HG02852 (cell line): ENCODE data around the gene ATP6V1C2.
"Not testable (repeated sequence)": the region's sequence is repeated elsewhere in the genome, so short reads cannot be mapped to it uniquely, and the experiment has no call there.

ENCODE experiments used
- ATAC-seq: cut with Tn5 transposase; IDR thresholded peaks from one replicate; pipeline ENCODE4 v1.9.1; 2021; ENCODE audit warnings: mild to moderate bottlenecking, moderate library complexity; ENCODE audit not compliant: unreplicated experiment

ATP6V1C2 gene

GRCh38 chr2:10783421-10783820 lies 62.0 kb downstream of the ATP6V1C2 start:
- no peak for ATAC-seq

- no peak for ATAC-seq
These were observed 63.3 kb downstream of the ATP6V1C2 start for GRCh38 chr2:10784719-10785118.

GRCh38 chr2:10785260-10785659 lies 63.8 kb downstream of the ATP6V1C2 start:
- no peak for ATAC-seq

DNA sequence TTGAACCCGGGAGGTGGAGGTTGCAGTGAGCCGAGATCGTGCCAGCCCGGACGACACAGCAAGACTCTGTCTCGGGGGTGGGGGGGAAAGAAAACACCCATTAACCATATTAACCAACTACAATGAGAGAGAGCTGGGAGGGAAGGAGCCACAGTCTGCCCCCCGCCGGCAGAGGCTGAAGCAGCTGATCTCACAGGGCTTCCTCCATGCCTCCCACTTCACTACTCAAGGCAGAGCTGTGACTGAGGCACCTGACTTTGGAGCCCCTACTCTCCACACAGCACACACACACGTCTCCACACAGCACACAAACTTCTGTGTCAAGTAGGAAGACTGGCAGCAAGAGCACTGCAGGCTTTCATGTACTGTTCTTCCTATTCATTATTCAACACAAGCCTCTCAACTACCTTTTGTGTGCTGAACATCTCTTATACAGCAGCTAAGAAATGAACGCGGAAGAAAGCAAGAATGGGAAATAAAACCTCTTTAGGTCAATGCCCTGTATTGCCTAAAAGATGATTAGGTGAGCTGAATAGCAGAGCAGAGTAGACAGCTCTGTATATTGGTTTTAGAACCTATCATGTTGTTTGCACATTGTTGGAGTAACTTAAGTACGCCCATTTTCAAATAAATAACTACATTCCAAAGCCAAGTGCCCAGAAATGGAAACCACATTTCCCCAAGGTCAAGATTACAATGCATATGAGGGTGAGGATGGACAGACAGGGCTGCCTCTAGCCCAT lies 65.0 kb downstream of the ATP6V1C2 start:
- no peak for ATAC-seq

GRCh38 chr2:10787176-10787968 lies 65.9 kb downstream of the ATP6V1C2 start:
- no peak for ATAC-seq

GRCh38 chr2:10788855-10789254 lies 67.4 kb downstream of the ATP6V1C2 start:
- no peak for ATAC-seq

GRCh38 chr2:10790228-10790973 lies 69.0 kb downstream of the ATP6V1C2 start:
- peak; percentile 78 for ATAC-seq

DNA sequence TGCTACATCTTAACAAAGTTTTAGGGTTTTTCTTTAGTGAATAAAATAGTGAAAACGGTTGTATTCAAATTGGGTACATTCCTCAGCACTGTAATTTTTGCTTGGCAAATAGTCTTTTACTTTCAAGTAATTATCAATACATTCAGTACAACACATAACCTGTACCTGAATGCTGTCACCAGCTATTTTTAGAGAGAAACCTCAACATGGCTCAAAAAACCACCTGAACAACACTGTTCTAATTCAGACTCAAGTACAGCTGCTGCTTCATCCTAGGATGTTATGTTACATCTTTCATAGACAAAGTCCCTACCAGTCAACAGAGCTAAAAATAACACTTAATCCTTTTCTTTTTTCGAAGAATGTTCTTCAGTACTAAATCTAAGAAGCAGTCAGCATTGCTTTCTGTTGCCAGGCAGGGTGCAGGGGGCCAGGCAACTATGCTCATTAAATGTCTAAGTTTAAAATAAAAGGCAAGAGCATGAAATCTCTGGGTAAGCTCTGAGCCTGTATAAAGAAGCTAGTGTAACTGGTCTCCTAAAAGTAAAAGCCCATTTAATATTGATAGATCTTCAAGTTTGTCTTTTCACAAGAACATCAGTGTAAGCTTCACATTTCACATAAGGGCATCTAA lies 70.7 kb downstream of the ATP6V1C2 start:
- ATAC-seq = no peak

GRCh38 chr2:10792660-10793400 lies 71.4 kb downstream of the ATP6V1C2 start:
- no peak for ATAC-seq

DNA sequence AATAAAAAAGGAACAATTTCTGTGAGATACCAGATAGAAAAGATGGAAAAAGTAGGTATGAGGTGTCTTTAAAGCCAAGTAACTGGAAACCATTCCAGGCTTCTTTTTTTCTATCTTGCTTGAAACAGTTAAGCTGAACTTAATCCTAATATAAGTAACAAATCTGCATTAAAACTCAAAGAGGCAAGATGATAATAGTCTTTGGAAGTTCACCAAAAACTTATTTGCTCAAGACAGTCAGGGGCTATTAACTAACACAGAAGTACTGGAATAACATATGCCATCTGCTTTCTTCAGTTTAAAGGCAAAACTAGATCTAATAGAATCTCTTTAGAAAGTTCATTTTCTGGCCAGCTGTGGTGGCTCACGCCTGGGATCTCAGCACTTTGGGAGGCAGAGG lies 72.4 kb downstream of the ATP6V1C2 start:
- ATAC-seq = no peak

GRCh38 chr2:10794876-10795275 lies 73.4 kb downstream of the ATP6V1C2 start:
- ATAC-seq = no peak

DNA sequence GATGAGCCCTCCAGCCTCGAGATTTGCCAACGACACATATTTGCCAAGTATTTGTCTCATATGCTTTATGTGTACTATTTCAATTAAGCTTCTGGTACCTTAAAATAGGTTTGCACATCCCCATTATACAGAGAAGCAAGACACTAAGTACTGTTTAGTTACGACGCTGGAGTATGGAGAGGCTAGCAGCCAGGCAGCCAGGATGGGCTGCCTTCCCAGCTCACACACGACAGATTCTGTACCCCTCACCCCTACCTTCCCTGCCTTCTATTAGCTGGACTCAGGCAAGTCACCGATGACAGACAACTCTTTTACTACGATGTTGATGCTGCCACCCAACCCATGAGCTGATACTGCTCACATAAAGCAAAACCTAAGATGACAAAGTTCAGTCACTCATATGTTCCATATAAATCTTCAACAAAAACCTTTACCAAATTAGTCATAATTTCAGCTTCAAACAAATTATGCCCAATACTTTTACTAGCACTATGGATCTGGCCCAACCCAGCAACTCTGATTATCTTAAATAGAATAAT lies 74.1 kb downstream of the ATP6V1C2 start:
- no peak for ATAC-seq

GRCh38 chr2:10796703-10797102 lies 75.3 kb downstream of the ATP6V1C2 start:
- no peak for ATAC-seq

GRCh38 chr2:10798783-10799182 lies 77.4 kb downstream of the ATP6V1C2 start:
- ATAC-seq = no peak

DNA sequence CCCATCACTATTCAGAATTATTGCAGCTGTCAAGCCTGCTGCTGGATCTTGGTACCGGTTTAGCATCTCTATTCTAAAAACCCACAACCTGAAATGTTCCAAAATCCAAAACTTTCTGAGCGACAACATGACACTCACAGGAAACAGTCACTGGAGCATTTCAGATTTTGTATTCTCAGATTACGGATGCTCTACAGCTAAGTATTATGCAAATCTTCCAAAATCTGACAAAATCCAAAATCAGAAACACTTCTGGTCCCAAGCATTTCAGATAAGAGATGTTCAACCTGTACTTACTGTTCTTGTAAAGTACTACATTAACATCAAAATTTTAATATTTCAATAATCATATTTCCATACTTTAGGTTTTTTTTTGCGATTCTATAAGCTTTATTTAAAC lies 78.7 kb downstream of the ATP6V1C2 start:
- ATAC-seq = no peak

DNA sequence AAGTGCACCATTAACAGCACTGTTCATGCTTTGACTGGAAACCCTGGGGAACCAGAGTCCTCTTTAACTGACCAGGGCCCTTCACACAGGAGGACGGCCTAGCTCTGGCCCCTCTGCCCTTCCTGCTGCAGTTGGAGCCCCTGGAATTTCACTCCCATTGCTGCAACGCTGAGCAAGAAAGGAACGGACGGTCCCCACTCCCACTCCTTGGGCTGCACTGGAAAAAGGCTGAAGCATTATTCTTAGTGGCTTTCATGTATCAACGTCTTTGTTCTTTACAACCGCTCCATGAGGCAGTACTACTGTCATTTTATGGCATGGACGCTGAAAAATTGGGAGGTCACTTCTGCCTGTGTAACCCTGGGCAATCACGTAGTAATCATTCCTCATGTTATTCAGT lies 81.2 kb downstream of the ATP6V1C2 start:
- no peak for ATAC-seq

DNA sequence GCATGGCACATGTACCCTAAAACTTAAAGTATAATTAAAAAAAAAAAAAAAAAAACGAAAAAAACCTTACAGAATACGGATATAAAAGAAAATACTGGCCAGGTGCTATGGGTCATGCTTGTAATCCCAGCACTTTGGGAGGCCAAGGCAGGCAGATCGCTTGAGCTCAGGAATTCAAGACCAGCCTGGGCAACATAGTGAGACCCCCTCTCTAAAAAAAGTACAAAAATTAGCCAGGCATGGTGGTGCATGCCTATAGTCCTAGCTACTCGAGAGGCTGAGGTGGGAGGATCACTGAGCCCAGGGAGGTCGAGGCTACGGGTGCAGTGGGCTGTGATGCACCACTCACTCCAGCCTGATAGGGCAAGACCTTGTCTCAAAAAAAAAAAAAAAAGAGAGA lies 84.6 kb downstream of the ATP6V1C2 start:
- ATAC-seq = not testable (repeated sequence)

- ATAC-seq = no peak
These were observed 85.1 kb downstream of the ATP6V1C2 start for GRCh38 chr2:10806543-10806942.

GRCh38 chr2:10810202-10811161 lies 89.1 kb downstream of the ATP6V1C2 start:
- ATAC-seq = peak; percentile 20
